ENCODE measurements around the gene NCAM1.

NCAM1 gene

DNA sequence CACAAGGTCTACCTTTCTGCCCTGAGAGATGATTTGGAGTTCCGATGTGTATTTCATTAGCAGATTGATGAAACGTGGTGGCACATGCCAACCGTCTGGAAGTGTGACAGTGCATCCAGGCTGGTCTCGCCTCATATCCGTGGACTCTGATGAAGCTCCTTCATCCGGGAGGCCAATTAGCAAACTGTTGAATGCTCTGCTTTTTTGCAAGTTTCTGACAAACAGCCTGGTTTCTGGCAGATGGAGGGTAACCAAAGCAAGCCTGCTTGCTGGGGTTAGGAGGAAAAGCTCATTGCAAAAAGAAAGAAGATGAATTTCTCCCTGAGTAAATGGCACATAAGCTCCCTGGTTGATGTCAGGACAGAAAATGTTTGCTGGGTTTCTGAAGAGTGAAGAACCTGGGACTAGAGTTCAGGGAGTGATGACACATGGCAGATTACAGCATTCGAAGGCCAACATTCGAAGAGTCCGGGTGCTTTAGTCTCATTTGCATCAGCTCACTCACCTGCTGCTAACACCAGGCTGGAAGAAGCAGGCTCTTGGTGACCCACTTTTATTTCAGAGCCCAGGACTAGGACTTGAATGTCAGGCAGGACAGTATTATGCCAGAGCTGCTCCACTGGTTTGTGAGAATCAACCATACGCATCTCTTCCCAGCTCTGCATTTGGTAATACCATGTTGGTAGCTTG is 217.3 kb downstream of the NCAM1 start:
- TF ChIP-seq, protein P1, sequence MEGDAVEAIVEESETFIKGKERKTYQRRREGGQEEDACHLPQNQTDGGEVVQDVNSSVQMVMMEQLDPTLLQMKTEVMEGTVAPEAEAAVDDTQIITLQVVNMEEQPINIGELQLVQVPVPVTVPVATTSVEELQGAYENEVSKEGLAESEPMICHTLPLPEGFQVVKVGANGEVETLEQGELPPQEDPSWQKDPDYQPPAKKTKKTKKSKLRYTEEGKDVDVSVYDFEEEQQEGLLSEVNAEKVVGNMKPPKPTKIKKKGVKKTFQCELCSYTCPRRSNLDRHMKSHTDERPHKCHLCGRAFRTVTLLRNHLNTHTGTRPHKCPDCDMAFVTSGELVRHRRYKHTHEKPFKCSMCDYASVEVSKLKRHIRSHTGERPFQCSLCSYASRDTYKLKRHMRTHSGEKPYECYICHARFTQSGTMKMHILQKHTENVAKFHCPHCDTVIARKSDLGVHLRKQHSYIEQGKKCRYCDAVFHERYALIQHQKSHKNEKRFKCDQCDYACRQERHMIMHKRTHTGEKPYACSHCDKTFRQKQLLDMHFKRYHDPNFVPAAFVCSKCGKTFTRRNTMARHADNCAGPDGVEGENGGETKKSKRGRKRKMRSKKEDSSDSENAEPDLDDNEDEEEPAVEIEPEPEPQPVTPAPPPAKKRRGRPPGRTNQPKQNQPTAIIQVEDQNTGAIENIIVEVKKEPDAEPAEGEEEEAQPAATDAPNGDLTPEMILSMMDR (IDR thresholded peaks at IDR 0.05) = no peak

DNA sequence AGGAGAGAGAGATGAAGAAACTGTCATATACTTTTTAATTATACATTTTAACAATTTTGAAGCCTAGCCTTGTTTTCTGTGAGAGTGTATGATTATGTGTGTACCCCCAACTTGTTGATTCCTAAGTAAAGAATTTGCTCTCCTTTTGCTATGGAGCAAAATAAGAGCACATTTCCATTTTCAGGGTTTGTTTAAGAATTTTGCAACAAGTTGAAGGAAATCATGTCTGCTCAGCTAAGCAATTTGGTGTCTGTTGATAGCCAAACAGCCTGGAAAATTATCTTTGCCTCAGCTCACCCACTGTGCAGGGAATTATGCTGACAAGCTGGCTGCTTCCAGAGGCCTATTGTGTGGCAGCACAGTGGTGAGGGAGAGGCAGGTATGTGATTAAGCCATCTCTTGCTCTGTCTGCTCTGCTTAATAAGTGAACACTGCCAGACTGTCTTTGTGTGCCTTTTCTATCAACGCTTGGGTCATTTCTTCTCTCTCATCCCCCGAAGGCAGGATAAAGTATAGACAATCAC is 218.0 kb downstream of the NCAM1 start:
- TF ChIP-seq, protein P1 (IDR thresholded peaks at IDR 0.05) = no peak

GRCh38 chr11:113181094-113181493 is 219.9 kb downstream of the NCAM1 start:
- TF ChIP-seq, protein P1 (IDR thresholded peaks at IDR 0.05) = no peak

DNA sequence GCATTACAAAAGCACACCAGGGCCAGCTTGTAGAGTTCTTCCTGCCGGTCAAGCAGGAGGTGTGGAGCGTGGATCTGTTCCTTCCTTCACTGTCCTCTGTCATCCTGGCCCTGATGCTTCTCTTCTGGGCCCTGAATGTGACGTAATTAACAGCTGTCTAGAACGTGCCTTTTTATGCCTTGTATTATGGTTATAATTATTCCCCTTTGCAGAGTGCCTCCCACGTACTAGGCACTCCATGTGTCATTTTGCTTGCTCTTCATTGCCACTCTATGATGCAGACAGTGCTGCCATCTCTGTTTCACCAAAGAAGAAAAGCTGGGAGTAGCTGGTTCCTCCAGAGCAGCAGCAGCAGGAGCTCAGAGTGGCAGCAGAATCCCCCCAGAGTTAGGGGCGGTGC is 221.1 kb downstream of the NCAM1 start:
- TF ChIP-seq, protein P1 (IDR thresholded peaks at IDR 0.05) = no peak

DNA sequence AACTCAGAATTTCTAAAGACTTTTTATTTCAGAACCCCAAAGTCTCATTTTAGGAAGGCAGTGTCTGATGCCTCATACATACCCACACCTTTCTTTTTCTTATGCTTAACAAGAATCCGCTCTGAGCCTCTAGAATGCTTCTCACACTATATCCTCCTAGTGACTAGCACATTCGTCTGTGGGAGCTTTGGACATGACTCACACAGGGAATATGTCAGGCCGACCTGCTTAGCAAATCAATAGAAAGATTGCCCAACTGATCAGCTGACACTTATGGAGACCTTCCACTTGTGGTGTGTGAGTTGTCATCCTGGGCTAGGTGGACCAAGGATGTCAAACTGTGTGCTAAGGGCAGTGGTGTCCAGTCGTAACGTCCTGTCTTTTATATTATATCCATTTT is 223.3 kb downstream of the NCAM1 start:
- TF ChIP-seq, protein P1 (IDR thresholded peaks at IDR 0.05) = no peak

DNA sequence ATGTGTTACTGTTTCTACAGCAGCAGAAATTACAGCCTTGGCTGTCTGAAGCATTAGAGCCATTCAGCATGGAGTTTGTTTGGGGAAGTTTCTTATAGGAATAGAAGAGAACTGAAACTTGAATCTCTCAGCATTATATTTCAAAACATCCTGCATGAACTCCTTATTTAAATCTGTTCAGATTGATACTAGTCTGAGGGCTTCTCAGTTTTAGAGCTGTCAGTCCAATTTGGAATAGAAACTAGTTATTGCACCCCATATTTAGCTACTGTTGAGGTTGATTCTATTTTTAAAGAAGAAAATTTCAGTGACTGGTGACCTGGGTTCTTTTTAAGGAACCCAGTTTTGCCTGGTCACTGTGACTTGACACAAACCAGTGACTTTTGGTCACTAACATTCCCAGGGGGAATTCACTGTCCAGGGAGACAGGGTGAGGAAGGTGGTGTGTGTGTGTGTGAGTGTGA is 227.2 kb downstream of the NCAM1 start:
- TF ChIP-seq, protein P1 (IDR thresholded peaks at IDR 0.05) = no peak

DNA sequence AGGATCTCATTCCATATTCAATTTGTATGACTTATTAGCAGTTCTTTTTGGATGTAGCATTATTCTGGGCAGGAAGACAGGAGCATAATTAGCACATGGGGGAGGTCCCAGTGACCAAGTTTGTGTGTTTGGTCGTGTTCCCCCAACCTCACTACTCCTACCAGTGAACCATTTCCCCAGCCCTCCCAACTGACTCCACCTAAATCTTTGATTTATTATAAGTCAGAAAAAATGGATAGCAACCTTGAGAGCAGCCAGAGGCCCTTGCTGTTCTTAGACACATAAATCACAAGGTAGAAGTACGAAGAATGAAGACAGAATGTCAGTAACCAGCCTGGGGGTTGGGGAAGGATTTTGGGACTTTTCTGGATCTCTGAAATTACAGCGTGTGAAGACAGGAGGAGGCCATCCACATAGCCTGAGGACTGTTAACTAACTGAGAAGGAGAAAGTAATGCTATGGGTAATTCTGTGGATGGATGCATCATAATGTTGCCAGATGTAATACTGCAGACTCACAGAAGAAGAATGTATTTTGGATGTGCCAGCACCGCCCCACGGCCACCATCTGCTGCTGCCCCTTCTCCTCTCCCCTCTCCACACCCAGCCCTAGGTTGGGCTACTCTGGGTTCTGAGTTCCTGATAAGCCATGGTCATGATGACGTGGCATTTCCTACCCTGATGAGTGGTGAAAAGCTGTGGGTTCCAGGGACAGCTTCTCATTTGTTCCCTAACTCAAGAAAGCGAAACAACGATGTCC is 228.9 kb downstream of the NCAM1 start:
- TF ChIP-seq, protein P1 (IDR thresholded peaks at IDR 0.05) = no peak
